Measurements from ENCODE around the gene TMIE.
"Not testable (repeated sequence)": the region's sequence is repeated elsewhere in the genome, so short reads cannot be mapped to it uniquely, and the experiment has no call there.

TMIE gene

GRCh38 chr3:46690798-46691197, 10.4 kb upstream of the TMIE start:
- DNase-seq = no peak

DNA sequence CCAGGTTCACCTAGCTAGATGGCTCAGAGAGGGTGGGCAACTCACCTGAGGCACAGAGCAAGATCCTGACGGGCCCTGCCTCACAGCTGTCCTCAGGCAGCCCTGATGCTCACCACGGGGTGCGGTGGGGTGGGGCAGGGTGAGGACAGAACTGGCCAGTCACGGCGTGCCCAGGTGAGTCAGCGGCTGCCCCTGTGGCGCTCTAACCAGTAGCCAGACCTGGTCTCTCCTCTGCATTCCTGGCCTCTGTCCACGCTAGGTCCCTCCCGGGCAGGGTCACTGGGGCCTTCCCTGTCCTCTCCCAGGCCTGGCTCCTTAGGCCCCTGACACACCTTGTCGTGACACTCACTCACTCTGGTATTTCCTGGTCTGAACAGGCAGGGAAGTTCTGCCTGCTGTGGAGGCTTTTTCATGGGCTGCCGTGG, 8.6 kb upstream of the TMIE start:
- DNase-seq = no peak

- DNase-seq = peak; percentile 81
These were observed 7.9 kb upstream of the TMIE start, which contains the start of gene ALS2CL for GRCh38 chr3:46693038-46693891. TSS of gene ALS2CL (minus strand) at chr3:46693679. CDS start at chr3:46689440, 4,239 bp downstream.

GRCh38 chr3:46693892-46694226, 7.3 kb upstream of the TMIE start:
- DNase-seq = peak; percentile 63

- DNase-seq = no peak
These were observed 6.7 kb upstream of the TMIE start for GRCh38 chr3:46694520-46694919.

GRCh38 chr3:46695177-46695961, 5.8 kb upstream of the TMIE start:
- peak; percentile 48 for DNase-seq

DNA sequence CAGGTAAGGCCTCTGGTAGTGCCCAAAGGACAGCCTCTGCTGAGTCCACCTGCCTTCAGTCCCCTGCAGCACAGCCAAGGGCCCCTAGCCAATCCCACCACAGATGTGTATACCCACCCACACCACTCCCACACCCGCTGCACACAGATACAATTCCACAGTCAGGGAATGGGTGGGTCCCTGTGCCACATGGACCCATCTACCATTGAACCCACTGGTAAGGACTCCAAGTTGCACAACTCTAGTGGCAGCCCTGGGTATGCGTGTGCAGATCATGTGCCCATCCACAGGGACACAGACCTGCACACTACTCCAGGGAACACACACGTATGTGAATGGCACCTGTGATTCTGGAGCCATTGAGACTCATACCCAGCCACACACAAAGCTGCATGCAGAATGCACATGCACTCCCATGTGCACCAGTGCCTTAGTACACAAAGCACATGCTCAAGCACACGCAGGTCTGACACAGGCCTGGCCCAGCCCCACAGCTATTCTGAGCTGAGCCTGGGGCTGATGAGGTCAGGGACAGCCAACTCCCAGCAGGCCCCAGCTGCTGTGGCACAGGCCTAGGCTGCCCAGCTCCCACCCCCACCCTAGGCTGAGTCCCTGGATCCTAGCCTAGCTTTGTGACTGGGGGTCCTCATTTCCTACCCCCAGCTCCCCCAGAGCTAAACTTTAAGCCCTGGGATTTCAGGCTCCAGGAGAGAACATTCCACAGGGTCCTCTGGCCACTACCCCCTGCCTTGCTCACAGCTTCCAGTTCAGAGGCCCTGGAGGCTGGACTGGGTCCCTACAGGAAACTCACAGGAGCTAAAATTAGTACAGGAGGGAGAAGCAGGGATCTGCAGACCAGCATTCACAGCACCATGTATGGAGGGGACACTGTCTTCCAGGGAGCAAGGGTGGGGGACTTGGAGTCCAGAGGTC, 5.0 kb upstream of the TMIE start:
- no peak for DNase-seq

- peak; percentile 33 for DNase-seq
These were observed 1.3 kb upstream of the TMIE start for GRCh38 chr3:46699676-46700523.

DNA sequence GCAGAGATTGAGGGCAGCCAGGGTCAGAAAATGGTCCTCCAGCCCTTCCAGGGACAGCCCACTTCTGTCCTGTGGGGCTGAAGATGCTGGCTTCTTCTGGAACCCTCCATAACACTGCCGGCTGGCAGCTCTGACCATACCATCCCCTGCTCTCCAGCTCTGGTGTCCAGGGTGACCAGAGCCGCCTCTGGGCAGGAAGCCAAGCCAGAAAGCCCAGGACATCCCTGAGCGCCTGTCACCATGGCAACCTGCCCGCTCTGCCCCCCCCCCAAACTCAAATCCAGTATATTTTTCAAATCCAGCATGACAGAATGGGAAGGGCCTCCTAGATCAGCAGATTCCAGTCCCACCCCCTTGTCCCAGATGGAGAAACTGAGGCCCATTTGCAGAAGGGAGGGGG, 420 bp upstream of the TMIE start:
- peak; percentile 76 for DNase-seq

DNA sequence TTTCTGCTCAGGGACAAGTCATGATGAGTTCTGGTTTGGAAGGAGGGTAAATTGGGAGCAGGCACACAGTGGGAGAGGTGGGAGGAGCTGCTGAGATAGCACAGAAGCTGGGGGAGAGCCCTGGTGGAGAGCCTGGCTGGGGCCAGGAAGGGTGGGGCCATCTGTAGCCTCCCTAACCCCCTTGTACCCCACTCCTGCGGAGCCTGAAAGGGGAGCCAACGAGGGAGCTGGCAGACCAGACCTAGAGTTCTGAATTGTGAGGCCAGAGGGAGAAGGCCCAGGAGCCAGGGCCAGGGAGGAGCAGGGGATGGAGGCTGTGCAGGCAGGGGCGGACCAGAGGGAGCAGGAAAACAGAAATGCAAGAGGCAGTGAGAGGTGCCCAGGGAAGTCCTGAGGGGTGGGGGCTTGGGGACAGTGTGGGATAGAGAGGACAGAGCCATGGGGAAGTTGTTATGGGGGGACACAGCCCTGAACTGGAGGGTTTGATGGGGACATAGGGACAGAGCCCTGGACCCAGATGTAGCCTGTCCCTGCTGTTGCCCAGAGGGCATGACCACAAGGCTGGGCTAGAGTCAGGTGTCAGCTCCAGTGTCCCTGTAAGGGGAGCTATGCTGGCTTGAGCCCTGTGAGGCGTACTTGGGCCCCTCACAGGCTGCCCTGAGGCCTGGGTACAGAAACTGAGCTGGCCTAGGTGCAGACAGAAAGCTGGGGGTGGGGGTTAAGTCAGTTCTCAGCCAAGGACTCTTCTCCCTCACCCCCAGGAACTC, 1.2 kb downstream of the TMIE start:
- no peak for DNase-seq

GRCh38 chr3:46703013-46703520, 1.9 kb downstream of the TMIE start:
- DNase-seq = no peak

GRCh38 chr3:46704346-46704745, 3.2 kb downstream of the TMIE start:
- DNase-seq = not testable (repeated sequence)

- DNase-seq = peak; percentile 89
These were observed 3.9 kb downstream of the TMIE start for GRCh38 chr3:46705022-46705530.

- peak; percentile 20 for DNase-seq
These were observed 4.8 kb downstream of the TMIE start for GRCh38 chr3:46705751-46706552.

DNA sequence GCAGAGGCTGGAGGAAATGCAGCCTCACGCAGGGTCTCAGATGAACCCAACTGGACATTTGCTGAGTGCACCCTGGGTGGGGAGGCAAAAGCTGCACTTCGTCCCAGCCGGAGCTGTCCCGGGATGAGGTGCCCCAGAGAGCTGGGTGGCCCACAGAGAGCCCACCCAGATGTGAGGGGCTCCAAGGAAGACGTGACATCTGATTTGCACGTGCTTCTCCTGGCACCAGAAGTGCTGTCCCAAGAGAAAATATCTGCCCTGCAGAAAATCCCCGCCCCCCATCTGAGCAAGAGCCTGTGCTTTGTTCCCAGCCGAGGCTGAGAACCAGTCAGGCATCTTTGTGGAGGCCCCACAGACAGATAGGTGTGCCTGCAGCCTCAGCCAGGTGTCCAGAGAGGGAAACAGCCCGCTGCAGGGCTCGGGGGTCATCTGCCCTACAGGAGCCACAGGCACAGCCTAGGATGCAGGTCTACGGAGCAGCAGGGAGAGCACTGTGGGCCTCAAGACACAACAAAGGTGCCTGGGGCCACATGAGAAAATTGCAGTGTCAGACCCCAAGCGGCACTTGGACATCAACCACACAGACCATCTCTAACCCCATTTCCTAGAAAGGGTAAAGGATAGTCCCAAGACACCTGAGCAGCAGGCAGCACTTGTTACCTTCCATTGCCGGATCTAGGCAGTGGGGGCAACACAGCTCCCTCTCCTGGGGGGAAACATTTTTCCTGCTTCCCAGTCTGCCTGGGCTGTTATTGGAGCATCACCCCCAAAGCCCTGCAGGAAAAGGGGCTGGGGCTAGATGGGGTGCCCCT, 5.8 kb downstream of the TMIE start:
- no peak for DNase-seq

DNA sequence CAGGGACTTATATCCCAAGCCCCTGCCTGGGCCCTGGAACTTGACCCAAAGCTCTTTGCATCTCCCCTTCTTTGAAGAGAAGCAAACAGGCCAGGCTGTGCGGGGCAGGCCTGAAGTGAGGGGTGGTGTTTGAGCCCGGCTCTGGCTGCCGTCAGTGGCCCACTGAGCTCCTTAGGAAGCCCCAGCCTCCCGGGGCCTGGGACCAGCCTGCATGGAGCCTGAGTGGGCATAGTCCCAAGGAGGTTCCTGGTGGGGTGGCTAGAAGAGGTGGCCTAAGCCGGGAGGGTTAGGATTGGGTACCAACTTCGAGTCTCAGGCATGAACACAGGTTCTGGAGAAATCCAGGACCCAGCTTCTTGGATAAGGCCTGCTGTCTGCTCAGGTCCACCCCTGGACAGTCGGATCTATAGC, 6.4 kb downstream of the TMIE start:
- DNase-seq = no peak

DNA sequence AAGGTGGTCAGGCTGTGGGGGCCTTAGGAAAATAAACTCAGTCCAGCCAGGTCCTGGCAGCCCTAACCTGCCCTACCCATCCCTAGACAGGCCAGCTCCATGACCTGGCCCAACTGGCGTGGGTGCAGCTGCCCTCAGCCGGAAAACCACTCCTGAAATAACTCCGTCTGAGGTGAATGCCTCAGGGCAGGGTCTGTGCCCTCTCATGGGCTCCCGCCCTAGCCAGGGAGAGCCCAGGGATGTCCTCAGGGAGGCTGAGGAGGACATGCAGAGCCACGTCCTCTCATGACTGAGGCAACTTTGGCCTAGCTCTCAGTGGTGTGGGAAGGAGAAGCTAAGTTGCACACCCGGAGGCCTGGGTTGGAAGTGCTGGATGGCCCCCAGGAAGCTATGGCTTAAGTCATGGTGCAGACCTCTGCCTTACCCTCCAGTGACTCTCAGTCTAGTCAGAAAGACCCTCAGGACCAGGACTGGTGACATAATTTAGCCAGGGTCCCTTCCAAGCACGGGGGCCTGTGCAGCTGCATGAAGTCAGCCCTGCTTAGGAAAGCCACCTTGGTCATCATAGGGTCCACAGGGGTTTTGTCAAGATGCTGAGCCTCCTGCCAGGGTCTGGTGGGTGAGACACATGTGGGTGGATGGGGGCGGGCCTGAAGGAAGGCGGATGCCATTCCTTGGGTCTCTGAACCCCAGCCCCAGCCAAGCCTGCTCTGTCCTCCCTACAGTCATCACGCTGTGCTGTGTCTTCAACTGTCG, 7.4 kb downstream of the TMIE start:
- DNase-seq = no peak

- no peak for DNase-seq
These were observed 8.0 kb downstream of the TMIE start for GRCh38 chr3:46709157-46709654.
